Liver (tissue), 9 donors: ENCODE measurements around the gene PON2. TPM values are rescaled to one million over a fixed set of nuclear protein-coding genes. Genes with fewer than 3 reads are reported as not detected.

Experiments used
- DNase-seq: peaks from one replicate; pipeline ENCODE4 v3.0.0-alpha.2; 2017; ENCODE audit warnings: low spot score
- H3K27ac ChIP-seq, 2 donors: one replicate each; pipeline ENCODE4 v1.7.0; 2013; ENCODE audit warnings: inconsistent platforms in 2 of 2, low read length in 2 of 2, control low read depth in 1 of 2, low read depth in 1 of 2, mild to moderate bottlenecking in 1 of 2
- H3K27me3 ChIP-seq, 4 donors: one replicate each; pipeline versions ENCODE4 v1.6.1 to v1.7.0; 2013; ENCODE audit warnings: low read length in 3 of 4, inconsistent platforms in 1 of 4, mild to moderate bottlenecking in 1 of 4, moderate library complexity in 1 of 4; ENCODE audit not compliant: control insufficient read depth in 4 of 4, insufficient read depth in 4 of 4
- H3K36me3 ChIP-seq, 4 donors: one replicate each; pipeline versions ENCODE4 v1.6.1 to v1.7.0; 2013; ENCODE audit warnings: low read length in 3 of 4, mild to moderate bottlenecking in 3 of 4, low read depth in 1 of 4, moderate library complexity in 1 of 4; ENCODE audit not compliant: control insufficient read depth in 4 of 4, insufficient read depth in 3 of 4
- H3K4me1 ChIP-seq, 4 donors: one replicate each; pipeline versions ENCODE4 v1.6.1 to v1.7.0; 2013; ENCODE audit warnings: low read length in 3 of 4, mild to moderate bottlenecking in 3 of 4, moderate library complexity in 1 of 4; ENCODE audit not compliant: control insufficient read depth in 4 of 4, insufficient read depth in 4 of 4
- H3K4me3 ChIP-seq, 3 donors: one replicate each; pipeline versions ENCODE4 v1.6.1 to v1.7.0; 2013; ENCODE audit warnings: low read length in 3 of 3, control low read depth in 1 of 3, low read depth in 1 of 3, mild to moderate bottlenecking in 1 of 3
- H3K9ac ChIP-seq, 2 donors: one replicate each; pipeline ENCODE4 v1.7.0; 2013; ENCODE audit warnings: low read length in 2 of 2, mild to moderate bottlenecking in 2 of 2, moderate library complexity in 2 of 2, control low read depth in 1 of 2, low read depth in 1 of 2
- H3K9me3 ChIP-seq, 4 donors: one replicate each; pipeline versions ENCODE4 v1.6.1 to v1.7.0; 2013; ENCODE audit warnings: low read length in 3 of 4; ENCODE audit not compliant: control insufficient read depth in 4 of 4
- EGR1 ChIP-seq, 2 donors: IDR thresholded peaks; 2 replicates each; pipeline ENCODE4 v1.6.1; 2016 to 2018; ENCODE audit warnings: antibody characterized with exemption in 2 of 2, low read depth in 2 of 2
- FOXA1 ChIP-seq: IDR thresholded peaks from 2 replicates; pipeline ENCODE4 v1.6.1; 2016; ENCODE audit warnings: antibody characterized with exemption
- FOXA2 ChIP-seq: IDR thresholded peaks from 2 replicates; pipeline ENCODE4 v1.6.1; 2016; ENCODE audit warnings: antibody characterized with exemption
- GABPA ChIP-seq, 2 donors: IDR thresholded peaks in 1 of 2; conservative IDR thresholded peaks in 1 of 2; 2 replicates each; pipeline ENCODE4 v1.6.1; 2016; ENCODE audit warnings: antibody characterized with exemption in 2 of 2, mild to moderate bottlenecking in 1 of 2, moderate library complexity in 1 of 2
- HNF4A ChIP-seq, 2 donors: conservative IDR thresholded peaks; 2 replicates each; pipeline ENCODE4 v1.6.1; 2016; ENCODE audit warnings: antibody characterized with exemption in 2 of 2, mild to moderate bottlenecking in 2 of 2
- HNF4G ChIP-seq: IDR thresholded peaks from 2 replicates; pipeline ENCODE4 v1.6.1; 2016; ENCODE audit warnings: antibody characterized with exemption
- JUND ChIP-seq, 2 donors: IDR thresholded peaks; 2 replicates each; pipeline ENCODE4 v1.6.1; 2016; ENCODE audit warnings: antibody characterized with exemption in 2 of 2
- NR2F2 ChIP-seq: IDR thresholded peaks from 2 replicates; pipeline ENCODE4 v1.6.1; 2016; ENCODE audit warnings: antibody characterized with exemption
- RAD21 ChIP-seq, 2 donors: IDR thresholded peaks; 2 replicates each; pipeline ENCODE4 v1.6.1; 2016; ENCODE audit warnings: antibody characterized with exemption in 2 of 2, mild to moderate bottlenecking in 2 of 2
- RXRA ChIP-seq, 2 donors: IDR thresholded peaks; 2 replicates each; pipeline ENCODE4 v1.6.1; 2017 to 2018; ENCODE audit warnings: antibody characterized with exemption in 2 of 2, mild to moderate bottlenecking in 1 of 2
- SP1 ChIP-seq: IDR thresholded peaks from 2 replicates; pipeline ENCODE4 v1.6.1; 2018; ENCODE audit warnings: antibody characterized with exemption, mild to moderate bottlenecking
- TAF1 ChIP-seq: conservative IDR thresholded peaks from 2 replicates; pipeline ENCODE4 v1.6.1; 2016; ENCODE audit warnings: antibody characterized with exemption, mild to moderate bottlenecking
- YY1 ChIP-seq: IDR thresholded peaks from 2 replicates; pipeline ENCODE4 v1.6.1; 2016; ENCODE audit warnings: antibody characterized with exemption, mild to moderate bottlenecking
- WGBS: extraction: QIAGEN DNeasy Blood & Tissue Kit; methylation state at CpG from one replicate; pipeline ENCODE4 v1.1.7; 2013; 5-methylcytosine and 5-hydroxymethylcytosine counted together
- polyA plus RNA-seq, 2 donors: library from polyadenylated mRNA; stranded (reverse) in 1 of 2; unstranded in 1 of 2; fragments of 200-250 nt in 1 of 2; fragments of >200 nt in 1 of 2; fragmentation: Nextera tagmentation in 1 of 2; extraction: Ambion mirVana in 1 of 2; gene quantifications; one replicate each; pipeline versions ENCODE4 v1.2.1 to v1.2.3, GENCODE V29; 2013 to 2015
- total RNA-seq, 2 donors: library from RNA; depleted of rRNA; stranded (reverse); fragments of >200 nt; gene quantifications; one replicate each; pipeline ENCODE4 v1.2.3, GENCODE V29; 2014
- TF ChIP-seq, protein P1 (sequence below): fragments of 150-350 bp; IDR thresholded peaks from 2 replicates; pipeline ENCODE4 v1.5.1; 2017; ENCODE audit warnings: improper control_type of control experiment, low read depth, low read length; ENCODE audit not compliant: missing input control
- TF ChIP-seq, protein P2 (sequence below): IDR thresholded peaks from 2 replicates; pipeline ENCODE4 v1.6.1; 2016; ENCODE audit warnings: antibody characterized with exemption
- TF ChIP-seq, protein P3 (sequence below): IDR thresholded peaks from 2 replicates; pipeline ENCODE4 v1.6.1; 2016; ENCODE audit warnings: antibody characterized with exemption
- TF ChIP-seq, protein P4 (sequence below): IDR thresholded peaks from 2 replicates; pipeline ENCODE4 v1.6.1; 2016; ENCODE audit warnings: antibody characterized with exemption
- TF ChIP-seq, protein P5 (sequence below): IDR thresholded peaks from 2 replicates; pipeline ENCODE4 v1.6.1; 2016; ENCODE audit warnings: antibody characterized with exemption, mild to moderate bottlenecking
- donor health status: healthy.
- donor health status: healthy.
- donor health status: healthy.
- donor health status: healthy.
- donor health status: healthy.

The PON2 gene
- total and polyA plus RNA-seq, 4 donors: 99.1 to 276 (median 169) TPM

DNA sequence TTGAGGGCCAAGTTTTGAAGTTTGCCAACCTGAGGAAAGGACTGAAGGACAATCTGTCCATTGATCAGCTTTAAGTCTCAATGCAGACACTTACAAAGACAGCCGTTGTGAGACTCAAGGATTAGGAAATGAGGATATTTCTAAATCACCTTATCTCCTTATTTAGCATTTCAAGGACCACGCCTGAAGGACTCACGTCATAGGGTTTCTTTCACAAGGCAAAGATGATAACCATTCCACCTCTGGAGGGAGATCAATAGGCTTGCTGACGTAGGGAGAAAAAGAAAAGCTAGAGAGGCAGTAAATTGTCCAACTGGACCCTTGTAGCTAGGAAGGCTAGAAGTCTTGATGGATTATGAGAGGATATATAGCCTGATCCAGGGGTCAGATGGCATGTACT lies 47.6 kb upstream of the PON2 start (continued):
- TF ChIP-seq, protein P1, sequence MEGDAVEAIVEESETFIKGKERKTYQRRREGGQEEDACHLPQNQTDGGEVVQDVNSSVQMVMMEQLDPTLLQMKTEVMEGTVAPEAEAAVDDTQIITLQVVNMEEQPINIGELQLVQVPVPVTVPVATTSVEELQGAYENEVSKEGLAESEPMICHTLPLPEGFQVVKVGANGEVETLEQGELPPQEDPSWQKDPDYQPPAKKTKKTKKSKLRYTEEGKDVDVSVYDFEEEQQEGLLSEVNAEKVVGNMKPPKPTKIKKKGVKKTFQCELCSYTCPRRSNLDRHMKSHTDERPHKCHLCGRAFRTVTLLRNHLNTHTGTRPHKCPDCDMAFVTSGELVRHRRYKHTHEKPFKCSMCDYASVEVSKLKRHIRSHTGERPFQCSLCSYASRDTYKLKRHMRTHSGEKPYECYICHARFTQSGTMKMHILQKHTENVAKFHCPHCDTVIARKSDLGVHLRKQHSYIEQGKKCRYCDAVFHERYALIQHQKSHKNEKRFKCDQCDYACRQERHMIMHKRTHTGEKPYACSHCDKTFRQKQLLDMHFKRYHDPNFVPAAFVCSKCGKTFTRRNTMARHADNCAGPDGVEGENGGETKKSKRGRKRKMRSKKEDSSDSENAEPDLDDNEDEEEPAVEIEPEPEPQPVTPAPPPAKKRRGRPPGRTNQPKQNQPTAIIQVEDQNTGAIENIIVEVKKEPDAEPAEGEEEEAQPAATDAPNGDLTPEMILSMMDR: no peak

DNA sequence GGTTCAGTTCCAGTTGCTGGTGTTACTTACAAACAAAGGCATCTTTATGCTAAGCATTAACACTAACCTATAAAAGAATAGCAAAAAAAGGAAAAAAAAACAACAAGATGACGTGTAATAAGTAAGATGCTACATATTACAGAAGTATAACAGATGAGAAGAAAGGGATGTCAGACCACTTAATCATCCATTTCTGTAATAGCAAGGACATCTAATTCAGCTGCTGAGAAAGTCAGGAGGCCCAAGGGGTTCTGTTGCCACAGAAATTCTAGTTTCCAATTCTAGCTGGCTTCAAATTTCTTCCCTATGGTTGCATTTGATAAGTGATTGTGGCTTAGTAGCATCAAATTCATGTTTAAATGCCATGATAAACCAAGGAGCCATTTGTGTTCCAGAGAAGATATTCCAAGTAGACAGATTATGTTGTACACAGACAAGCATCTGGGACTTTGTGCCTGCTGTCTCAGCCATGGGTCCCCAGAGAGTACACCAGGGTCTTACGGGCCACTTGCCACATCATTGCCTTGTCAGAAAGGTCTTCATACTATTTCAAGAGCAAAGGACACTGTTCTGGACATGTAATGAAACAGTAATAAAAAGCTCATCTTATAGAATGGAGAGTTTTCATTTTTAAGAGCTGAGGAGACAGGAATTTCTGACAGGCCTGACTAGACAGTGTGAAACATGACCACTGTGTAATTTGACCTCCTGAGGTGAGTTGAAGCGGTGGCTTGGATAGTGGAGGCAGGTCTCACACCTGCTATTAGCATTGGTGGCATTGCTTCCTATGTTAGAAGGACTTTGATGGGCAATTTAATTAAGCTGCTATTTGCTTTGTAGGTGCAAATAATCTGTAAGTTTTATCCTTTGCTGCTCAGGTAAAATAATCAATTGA lies 46.7 kb upstream of the PON2 start:
- Histone ChIP-seq H3K27me3 (no peaks in the 10 kb centered on the region), H3K36me3 (no peaks in the 10 kb centered on the region), H3K9me3 (no peaks in the 10 kb centered on the region), H3K4me1 (peaks cover 0 to 14% (median 8%) of the 10 kb centered on the region in 4 donors), H3K9ac (no peak overlapping the region), H3K27ac (no peak overlapping the region), H3K4me3 (no peak overlapping the region)
- 95% methylated on average over 3 of the region's 3 CpGs for WGBS
- DNase-seq: no peak
- TF ChIP-seq JUND (IDR thresholded peaks at IDR 0.05): no peak
- no peak for TF ChIP-seq FOXA1
- TF ChIP-seq, protein P2, sequence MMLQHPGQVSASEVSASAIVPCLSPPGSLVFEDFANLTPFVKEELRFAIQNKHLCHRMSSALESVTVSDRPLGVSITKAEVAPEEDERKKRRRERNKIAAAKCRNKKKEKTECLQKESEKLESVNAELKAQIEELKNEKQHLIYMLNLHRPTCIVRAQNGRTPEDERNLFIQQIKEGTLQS: no peak
- TF ChIP-seq SP1: no peak
- no peak for TF ChIP-seq FOXA2
- TF ChIP-seq EGR1 (IDR thresholded peaks at IDR 0.05; ENCODE audit: low read depth in 2 of 2): no peak
- no peak for TF ChIP-seq GABPA (IDR thresholded peaks at IDR 0.05 in 1 of 2, conservative IDR thresholded peaks at IDR 0.05 in 1 of 2)
- TF ChIP-seq RXRA (IDR thresholded peaks at IDR 0.05): no peak
- TF ChIP-seq HNF4A (conservative IDR thresholded peaks at IDR 0.05): no peak
- TF ChIP-seq NR2F2: no peak
- TF ChIP-seq, protein P3, sequence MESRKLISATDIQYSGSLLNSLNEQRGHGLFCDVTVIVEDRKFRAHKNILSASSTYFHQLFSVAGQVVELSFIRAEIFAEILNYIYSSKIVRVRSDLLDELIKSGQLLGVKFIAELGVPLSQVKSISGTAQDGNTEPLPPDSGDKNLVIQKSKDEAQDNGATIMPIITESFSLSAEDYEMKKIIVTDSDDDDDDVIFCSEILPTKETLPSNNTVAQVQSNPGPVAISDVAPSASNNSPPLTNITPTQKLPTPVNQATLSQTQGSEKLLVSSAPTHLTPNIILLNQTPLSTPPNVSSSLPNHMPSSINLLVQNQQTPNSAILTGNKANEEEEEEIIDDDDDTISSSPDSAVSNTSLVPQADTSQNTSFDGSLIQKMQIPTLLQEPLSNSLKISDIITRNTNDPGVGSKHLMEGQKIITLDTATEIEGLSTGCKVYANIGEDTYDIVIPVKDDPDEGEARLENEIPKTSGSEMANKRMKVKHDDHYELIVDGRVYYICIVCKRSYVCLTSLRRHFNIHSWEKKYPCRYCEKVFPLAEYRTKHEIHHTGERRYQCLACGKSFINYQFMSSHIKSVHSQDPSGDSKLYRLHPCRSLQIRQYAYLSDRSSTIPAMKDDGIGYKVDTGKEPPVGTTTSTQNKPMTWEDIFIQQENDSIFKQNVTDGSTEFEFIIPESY: no peak
- no peak for TF ChIP-seq YY1
- no peak for TF ChIP-seq TAF1
- TF ChIP-seq, protein P1: no peak
- TF ChIP-seq RAD21 (IDR thresholded peaks at IDR 0.05): no peak
- no peak for TF ChIP-seq HNF4G
- TF ChIP-seq, protein P4, sequence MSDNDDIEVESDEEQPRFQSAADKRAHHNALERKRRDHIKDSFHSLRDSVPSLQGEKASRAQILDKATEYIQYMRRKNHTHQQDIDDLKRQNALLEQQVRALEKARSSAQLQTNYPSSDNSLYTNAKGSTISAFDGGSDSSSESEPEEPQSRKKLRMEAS: no peak
- TF ChIP-seq, protein P5, sequence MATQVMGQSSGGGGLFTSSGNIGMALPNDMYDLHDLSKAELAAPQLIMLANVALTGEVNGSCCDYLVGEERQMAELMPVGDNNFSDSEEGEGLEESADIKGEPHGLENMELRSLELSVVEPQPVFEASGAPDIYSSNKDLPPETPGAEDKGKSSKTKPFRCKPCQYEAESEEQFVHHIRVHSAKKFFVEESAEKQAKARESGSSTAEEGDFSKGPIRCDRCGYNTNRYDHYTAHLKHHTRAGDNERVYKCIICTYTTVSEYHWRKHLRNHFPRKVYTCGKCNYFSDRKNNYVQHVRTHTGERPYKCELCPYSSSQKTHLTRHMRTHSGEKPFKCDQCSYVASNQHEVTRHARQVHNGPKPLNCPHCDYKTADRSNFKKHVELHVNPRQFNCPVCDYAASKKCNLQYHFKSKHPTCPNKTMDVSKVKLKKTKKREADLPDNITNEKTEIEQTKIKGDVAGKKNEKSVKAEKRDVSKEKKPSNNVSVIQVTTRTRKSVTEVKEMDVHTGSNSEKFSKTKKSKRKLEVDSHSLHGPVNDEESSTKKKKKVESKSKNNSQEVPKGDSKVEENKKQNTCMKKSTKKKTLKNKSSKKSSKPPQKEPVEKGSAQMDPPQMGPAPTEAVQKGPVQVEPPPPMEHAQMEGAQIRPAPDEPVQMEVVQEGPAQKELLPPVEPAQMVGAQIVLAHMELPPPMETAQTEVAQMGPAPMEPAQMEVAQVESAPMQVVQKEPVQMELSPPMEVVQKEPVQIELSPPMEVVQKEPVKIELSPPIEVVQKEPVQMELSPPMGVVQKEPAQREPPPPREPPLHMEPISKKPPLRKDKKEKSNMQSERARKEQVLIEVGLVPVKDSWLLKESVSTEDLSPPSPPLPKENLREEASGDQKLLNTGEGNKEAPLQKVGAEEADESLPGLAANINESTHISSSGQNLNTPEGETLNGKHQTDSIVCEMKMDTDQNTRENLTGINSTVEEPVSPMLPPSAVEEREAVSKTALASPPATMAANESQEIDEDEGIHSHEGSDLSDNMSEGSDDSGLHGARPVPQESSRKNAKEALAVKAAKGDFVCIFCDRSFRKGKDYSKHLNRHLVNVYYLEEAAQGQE: no peak
